ENCODE results near the gene SLC22A9. TPM values are rescaled to one million over a fixed set of nuclear protein-coding genes. Genes with fewer than 3 reads are reported as not detected.
"Not testable (repeated sequence)": the region's sequence is repeated elsewhere in the genome, so short reads cannot be mapped to it uniquely, and the experiment has no call there.

The SLC22A9 gene
- not detected for polyA plus RNA-seq

GRCh38 chr11:63369165-63369970 lies at the start of gene SLC22A9:
Gene SLC22A9, plus strand, starts transcription at chr11:63369785. Its CDS starts 272 bp downstream, at chr11:63370057.
- H3K36me3 ChIP-seq (ENCODE audit: control insufficient read depth in 2 of 2, insufficient read depth in 2 of 2, low read length in 1 of 2): no peaks in the 10 kb centered on the region
- H3K27ac ChIP-seq (ENCODE audit: low read depth in 2 of 2, low read length in 1 of 2): no peak within 1 kb of the TSS
- H3K4me1 ChIP-seq (ENCODE audit: control insufficient read depth in 2 of 2, insufficient read depth in 2 of 2, low read length in 1 of 2): no peaks in the 10 kb centered on the region
- no peaks in the 10 kb centered on the region for H3K9me3 ChIP-seq (ENCODE audit: control insufficient read depth in 2 of 2, insufficient read depth in 1 of 2, low read depth in 1 of 2, low read length in 1 of 2)
- H3K4me3 ChIP-seq (ENCODE audit: low read depth in 1 of 2, low read length in 2 of 2): no peak within 1 kb of the TSS
- WGBS, 2 donors: 44 to 48% methylated on average over 10 of the region's 10 CpGs
- no peaks in the 10 kb centered on the region for H3K27me3 ChIP-seq (ENCODE audit: control insufficient read depth in 1 of 2, insufficient read depth in 2 of 2, low read length in 2 of 2)

- Histone ChIP-seq H3K27me3 (ENCODE audit: control insufficient read depth in 1 of 2, insufficient read depth in 2 of 2, low read length in 2 of 2) (no peaks in the 10 kb centered on the region), H3K4me3 (ENCODE audit: low read depth in 1 of 2, low read length in 2 of 2) (no peak overlapping the region), H3K36me3 (ENCODE audit: control insufficient read depth in 2 of 2, insufficient read depth in 2 of 2, low read length in 1 of 2) (no peaks in the 10 kb centered on the region), H3K9me3 (ENCODE audit: control insufficient read depth in 2 of 2, insufficient read depth in 1 of 2, low read depth in 1 of 2, low read length in 1 of 2) (peaks cover 0 to 3% of the 10 kb centered on the region in 2 donors), H3K27ac (ENCODE audit: low read depth in 2 of 2, low read length in 1 of 2) (no peak overlapping the region), H3K4me1 (ENCODE audit: control insufficient read depth in 2 of 2, insufficient read depth in 2 of 2, low read length in 1 of 2) (no peaks in the 10 kb centered on the region)
Observed at GRCh38 chr11:63321723-63322122, 47.9 kb upstream of the SLC22A9 start.

GRCh38 chr11:63335089-63335488 lies 34.5 kb upstream of the SLC22A9 start:
- H3K4me1 ChIP-seq (ENCODE audit: control insufficient read depth in 2 of 2, insufficient read depth in 2 of 2, low read length in 1 of 2); H3K27me3 ChIP-seq (ENCODE audit: control insufficient read depth in 1 of 2, insufficient read depth in 2 of 2, low read length in 2 of 2); H3K36me3 ChIP-seq (ENCODE audit: control insufficient read depth in 2 of 2, insufficient read depth in 2 of 2, low read length in 1 of 2); H3K4me3 ChIP-seq (ENCODE audit: low read depth in 1 of 2, low read length in 2 of 2); H3K27ac ChIP-seq (ENCODE audit: low read depth in 2 of 2, low read length in 1 of 2); H3K9me3 ChIP-seq (ENCODE audit: control insufficient read depth in 2 of 2, insufficient read depth in 1 of 2, low read depth in 1 of 2, low read length in 1 of 2): not testable (repeated sequence)
- WGBS, 2 donors: 72 to 77% methylated on average over 3 of the region's 3 CpGs

GRCh38 chr11:63337070-63337469 lies 32.5 kb upstream of the SLC22A9 start:
- no peaks in the 10 kb centered on the region for H3K4me1 ChIP-seq (ENCODE audit: control insufficient read depth in 2 of 2, insufficient read depth in 2 of 2, low read length in 1 of 2)
- 81 to 90% methylated on average over 3 of the region's 3 CpGs for WGBS, 2 donors
- H3K36me3 ChIP-seq (ENCODE audit: control insufficient read depth in 2 of 2, insufficient read depth in 2 of 2, low read length in 1 of 2): no peaks in the 10 kb centered on the region
- no peaks in the 10 kb centered on the region for H3K27me3 ChIP-seq (ENCODE audit: control insufficient read depth in 1 of 2, insufficient read depth in 2 of 2, low read length in 2 of 2)
- H3K4me3 ChIP-seq (ENCODE audit: low read depth in 1 of 2, low read length in 2 of 2): no peak overlapping the region
- no peak overlapping the region for H3K27ac ChIP-seq (ENCODE audit: low read depth in 2 of 2, low read length in 1 of 2)
- H3K9me3 ChIP-seq (ENCODE audit: control insufficient read depth in 2 of 2, insufficient read depth in 1 of 2, low read depth in 1 of 2, low read length in 1 of 2): peaks cover 0 to 4% of the 10 kb centered on the region in 2 donors

GRCh38 chr11:63343130-63343529 lies 26.5 kb upstream of the SLC22A9 start:
- H3K4me1 ChIP-seq (ENCODE audit: control insufficient read depth in 2 of 2, insufficient read depth in 2 of 2, low read length in 1 of 2): no peaks in the 10 kb centered on the region
- 85 to 87% methylated on average over 1 of the region's 1 CpG for WGBS, 2 donors

GRCh38 chr11:63352144-63352543 lies 17.4 kb upstream of the SLC22A9 start:
- H3K27ac ChIP-seq (ENCODE audit: low read depth in 2 of 2, low read length in 1 of 2): no peak overlapping the region
- no peaks in the 10 kb centered on the region for H3K9me3 ChIP-seq (ENCODE audit: control insufficient read depth in 2 of 2, insufficient read depth in 1 of 2, low read depth in 1 of 2, low read length in 1 of 2)
- no peaks in the 10 kb centered on the region for H3K4me1 ChIP-seq (ENCODE audit: control insufficient read depth in 2 of 2, insufficient read depth in 2 of 2, low read length in 1 of 2)
- no peaks in the 10 kb centered on the region for H3K27me3 ChIP-seq (ENCODE audit: control insufficient read depth in 1 of 2, insufficient read depth in 2 of 2, low read length in 2 of 2)
- no peak overlapping the region for H3K4me3 ChIP-seq (ENCODE audit: low read depth in 1 of 2, low read length in 2 of 2)
- H3K36me3 ChIP-seq (ENCODE audit: control insufficient read depth in 2 of 2, insufficient read depth in 2 of 2, low read length in 1 of 2): no peaks in the 10 kb centered on the region
- WGBS, 2 donors: 63% methylated on average over 4 of the region's 4 CpGs

More at GRCh38 chr11:63343130-63343529, 26.5 kb upstream of the SLC22A9 start:
- Histone ChIP-seq H3K4me3 (ENCODE audit: low read depth in 1 of 2, low read length in 2 of 2) (no peak overlapping the region), H3K9me3 (ENCODE audit: control insufficient read depth in 2 of 2, insufficient read depth in 1 of 2, low read depth in 1 of 2, low read length in 1 of 2) (no peaks in the 10 kb centered on the region), H3K36me3 (ENCODE audit: control insufficient read depth in 2 of 2, insufficient read depth in 2 of 2, low read length in 1 of 2) (no peaks in the 10 kb centered on the region), H3K27ac (ENCODE audit: low read depth in 2 of 2, low read length in 1 of 2) (no peak overlapping the region), H3K27me3 (ENCODE audit: control insufficient read depth in 1 of 2, insufficient read depth in 2 of 2, low read length in 2 of 2) (no peaks in the 10 kb centered on the region)

- H3K27ac ChIP-seq (ENCODE audit: low read depth in 2 of 2, low read length in 1 of 2): no peak overlapping the region
- H3K4me3 ChIP-seq (ENCODE audit: low read depth in 1 of 2, low read length in 2 of 2): no peak overlapping the region
- H3K27me3 ChIP-seq (ENCODE audit: control insufficient read depth in 1 of 2, insufficient read depth in 2 of 2, low read length in 2 of 2): no peaks in the 10 kb centered on the region
- H3K9me3 ChIP-seq (ENCODE audit: control insufficient read depth in 2 of 2, insufficient read depth in 1 of 2, low read depth in 1 of 2, low read length in 1 of 2): peaks cover 2 to 4% of the 10 kb centered on the region in 2 donors
- WGBS, 2 donors: 61 to 71% methylated on average over 1 of the region's 1 CpG
- H3K4me1 ChIP-seq (ENCODE audit: control insufficient read depth in 2 of 2, insufficient read depth in 2 of 2, low read length in 1 of 2): no peaks in the 10 kb centered on the region
- no peaks in the 10 kb centered on the region for H3K36me3 ChIP-seq (ENCODE audit: control insufficient read depth in 2 of 2, insufficient read depth in 2 of 2, low read length in 1 of 2)
Observed at GRCh38 chr11:63362196-63362793, 7.3 kb upstream of the SLC22A9 start.

- H3K4me3 ChIP-seq (ENCODE audit: low read depth in 1 of 2, low read length in 2 of 2): no peak overlapping the region
- 88% methylated on average over 7 of the region's 7 CpGs for WGBS, 2 donors
- no peaks in the 10 kb centered on the region for H3K36me3 ChIP-seq (ENCODE audit: control insufficient read depth in 2 of 2, insufficient read depth in 2 of 2, low read length in 1 of 2)
- H3K9me3 ChIP-seq (ENCODE audit: control insufficient read depth in 2 of 2, insufficient read depth in 1 of 2, low read depth in 1 of 2, low read length in 1 of 2): no peaks in the 10 kb centered on the region
- no peak overlapping the region for H3K27ac ChIP-seq (ENCODE audit: low read depth in 2 of 2, low read length in 1 of 2)
- no peaks in the 10 kb centered on the region for H3K27me3 ChIP-seq (ENCODE audit: control insufficient read depth in 1 of 2, insufficient read depth in 2 of 2, low read length in 2 of 2)
- no peaks in the 10 kb centered on the region for H3K4me1 ChIP-seq (ENCODE audit: control insufficient read depth in 2 of 2, insufficient read depth in 2 of 2, low read length in 1 of 2)
Observed at GRCh38 chr11:63369971-63370588, 495 bp downstream of the SLC22A9 start.

- Histone ChIP-seq H3K4me1 (ENCODE audit: control insufficient read depth in 2 of 2, insufficient read depth in 2 of 2, low read length in 1 of 2) (no peaks in the 10 kb centered on the region), H3K27ac (ENCODE audit: low read depth in 2 of 2, low read length in 1 of 2) (no peak overlapping the region), H3K4me3 (ENCODE audit: low read depth in 1 of 2, low read length in 2 of 2) (no peak overlapping the region), H3K9me3 (ENCODE audit: control insufficient read depth in 2 of 2, insufficient read depth in 1 of 2, low read depth in 1 of 2, low read length in 1 of 2) (no peaks in the 10 kb centered on the region), H3K27me3 (ENCODE audit: control insufficient read depth in 1 of 2, insufficient read depth in 2 of 2, low read length in 2 of 2) (no peaks in the 10 kb centered on the region), H3K36me3 (ENCODE audit: control insufficient read depth in 2 of 2, insufficient read depth in 2 of 2, low read length in 1 of 2) (no peaks in the 10 kb centered on the region)
- WGBS, 2 donors: 73 to 82% methylated on average over 2 of the region's 2 CpGs
Observed at GRCh38 chr11:63371396-63371795, 1.8 kb downstream of the SLC22A9 start.

Measured in esophagus (tissue), 2 donors.